ENCODE data around the gene ADAMTS9. TPM values are rescaled to one million over a fixed set of nuclear protein-coding genes. Genes with fewer than 3 reads are reported as not detected.

ADAMTS9 gene
- total and polyA plus RNA-seq, 2 experiments from 2014 or later: 0.31 to 0.81 TPM

- Histone ChIP-seq H3F3A (replicated peaks; ENCODE audit: low read depth) (no peaks in the 10 kb centered on the region), H3K36me3 (ENCODE audit: insufficient read depth) (no peaks in the 10 kb centered on the region), H2AFZ (no peak overlapping the region), H3K4me3 (no peak overlapping the region), H4K20me1 (replicated peaks; ENCODE audit: insufficient read depth) (no peaks in the 10 kb centered on the region), H3K9me2 (ENCODE audit: insufficient read depth) (no peaks in the 10 kb centered on the region), H3K27ac (ENCODE audit: low read depth) (no peak overlapping the region), H3K79me2 (replicated peaks; ENCODE audit: insufficient read depth) (no peaks in the 10 kb centered on the region), H3K4me1 (ENCODE audit: insufficient read depth) (peaks cover 12% of the 10 kb centered on the region; the same call in 1 of the 2 replicates), H3K4me2 (no peak overlapping the region), H3K27me3 (ENCODE audit: insufficient read depth) (no peaks in the 10 kb centered on the region)
- no peak for DNase-seq (ENCODE audit: low spot score)
- no peak overlapping the region for H3K27ac Mint-ChIP-seq
- no peak for TF ChIP-seq ZNF331 (CRISPR knock-in tag; IDR thresholded peaks at IDR 0.05; ENCODE audit: low read depth)
- TF ChIP-seq ZNF462 (CRISPR knock-in tag; IDR thresholded peaks at IDR 0.05): no peak
- no peak for TF ChIP-seq STAT1 (IDR thresholded peaks at IDR 0.05; ENCODE audit: unreplicated experiment)
- TF ChIP-seq ZNF114 (CRISPR knock-in tag; IDR thresholded peaks at IDR 0.05): no peak
- TF ChIP-seq NANOG (IDR thresholded peaks at IDR 0.05; ENCODE audit: borderline replicate concordance): no peak
- no peak for TF ChIP-seq EZH2phosphoT487 (IDR thresholded peaks at IDR 0.05; ENCODE audit: unreplicated experiment)
- TF ChIP-seq JUNB (IDR thresholded peaks at IDR 0.05; ENCODE audit: unreplicated experiment): no peak
- no peak for TF ChIP-seq ETS1 (IDR thresholded peaks at IDR 0.05)
- no peak for TF ChIP-seq CTCF (conservative IDR thresholded peaks at IDR 0.05; ENCODE audit: low read depth in 2 of 2)
- TF ChIP-seq POLR2AphosphoS5 (IDR thresholded peaks at IDR 0.05; ENCODE audit: low read depth): no peak
- TF ChIP-seq EZH2 (IDR thresholded peaks at IDR 0.05; ENCODE audit: low read depth, unreplicated experiment): no peak
- TF ChIP-seq REST (IDR thresholded peaks at IDR 0.05; ENCODE audit: unreplicated experiment): no peak
- H3K9me3 Mint-ChIP-seq: no peaks in the 10 kb centered on the region
- no peak for ATAC-seq
- no peaks in the 10 kb centered on the region for H3K27me3 Mint-ChIP-seq (ENCODE audit: insufficient read depth, low read depth, poor library complexity)
- H3K4me1 Mint-ChIP-seq: peaks cover 18% of the 10 kb centered on the region
- H3K36me3 Mint-ChIP-seq (ENCODE audit: low read depth): no peaks in the 10 kb centered on the region
- H3K4me3 Mint-ChIP-seq: no peak overlapping the region
Observed at GRCh38 chr3:64653101-64653500, 34.7 kb downstream of the ADAMTS9 start.
